ENCODE results near the gene ANG. TPM values are rescaled to one million over a fixed set of nuclear protein-coding genes. Genes with fewer than 3 reads are reported as not detected.
A peak's percentile ranks its signal among the peaks of the same experiment; 100 is the strongest.

Gene ANG
- total RNA-seq, 1 donor: 1.7 TPM

- H3K4me3 ChIP-seq (ENCODE audit: low read depth, low read length): no peak overlapping the region
- no peak for TF ChIP-seq CTCF (IDR thresholded peaks at IDR 0.05; ENCODE audit: insufficient read depth, low read depth, low read length)
- no peak for DNase-seq (ENCODE audit: low read depth)
Measured at GRCh38 chr14:20687362-20688166, 1.0 kb upstream of the ANG start.

GRCh38 chr14:20690848-20691640 lies 2.5 kb downstream of the ANG start:
- peak; percentile 69 for DNase-seq (ENCODE audit: low read depth)
- H3K4me3 ChIP-seq (ENCODE audit: low read depth, low read length): no peak overlapping the region
- peak; percentile 89 for TF ChIP-seq CTCF (IDR thresholded peaks at IDR 0.05; ENCODE audit: insufficient read depth, low read depth, low read length)

- TF ChIP-seq CTCF (IDR thresholded peaks at IDR 0.05; ENCODE audit: insufficient read depth, low read depth, low read length): no peak
- peak overlapping the region; percentile 33 for H3K4me3 ChIP-seq (ENCODE audit: low read depth, low read length)
- peak; percentile 10 for DNase-seq (ENCODE audit: low read depth)
Measured at GRCh38 chr14:20692116-20692751, 3.7 kb downstream of the ANG start.

- no peak overlapping the region for H3K4me3 ChIP-seq (ENCODE audit: low read depth, low read length)
- no peak for DNase-seq (ENCODE audit: low read depth)
- no peak for TF ChIP-seq CTCF (IDR thresholded peaks at IDR 0.05; ENCODE audit: insufficient read depth, low read depth, low read length)
Measured at GRCh38 chr14:20696764-20697163, 8.2 kb downstream of the ANG start.

GRCh38 chr14:20697273-20698017 lies 8.9 kb downstream of the ANG start:
- peak; percentile 59 for DNase-seq (ENCODE audit: low read depth)
- H3K4me3 ChIP-seq (ENCODE audit: low read depth, low read length): no peak overlapping the region
- TF ChIP-seq CTCF (IDR thresholded peaks at IDR 0.05; ENCODE audit: insufficient read depth, low read depth, low read length): peak; percentile 73

- DNase-seq (ENCODE audit: low read depth): no peak
- TF ChIP-seq CTCF (IDR thresholded peaks at IDR 0.05; ENCODE audit: insufficient read depth, low read depth, low read length): no peak
- H3K4me3 ChIP-seq (ENCODE audit: low read depth, low read length): no peak overlapping the region
Measured at GRCh38 chr14:20698018-20698329, 9.4 kb downstream of the ANG start.
